Testis (tissue), 2 donors: ENCODE results near the gene MAN1B1.

ENCODE experiments used
- CTCF ChIP-seq, 3 experiments: fragments of 450-650 bp in 2 of 3; fragments of 200-600 bp in 1 of 3; sonication (generic) in 1 of 3; IDR thresholded peaks; one replicate each; pipeline ENCODE4 v1.5.1; 2016 to 2019; ENCODE audit warnings: antibody characterized with exemption in 3 of 3, mild to moderate bottlenecking in 2 of 3, moderate library complexity in 1 of 3
- POLR2A ChIP-seq: fragments of 450-650 bp; IDR thresholded peaks from one replicate; pipeline ENCODE4 v1.6.1; 2017; ENCODE audit warnings: antibody characterized with exemption, mild to moderate bottlenecking, moderate library complexity

- no peak for TF ChIP-seq CTCF (IDR thresholded peaks at IDR 0.05)
- no peak for TF ChIP-seq POLR2A
Measured at GRCh38 chr9:137123468-137123837, 36.7 kb downstream of the MAN1B1 start.
